ENCODE results near the gene NDOR1.

The NDOR1 gene

GRCh38 chr9:137172901-137173795 is 32.4 kb upstream of the NDOR1 start:
- no peak for TF ChIP-seq GATA2 (IDR thresholded peaks at IDR 0.05; ENCODE audit: low read depth, low read length)
- TF ChIP-seq GATA3 (IDR thresholded peaks at IDR 0.05; ENCODE audit: low read depth, low read length) = no peak

DNA sequence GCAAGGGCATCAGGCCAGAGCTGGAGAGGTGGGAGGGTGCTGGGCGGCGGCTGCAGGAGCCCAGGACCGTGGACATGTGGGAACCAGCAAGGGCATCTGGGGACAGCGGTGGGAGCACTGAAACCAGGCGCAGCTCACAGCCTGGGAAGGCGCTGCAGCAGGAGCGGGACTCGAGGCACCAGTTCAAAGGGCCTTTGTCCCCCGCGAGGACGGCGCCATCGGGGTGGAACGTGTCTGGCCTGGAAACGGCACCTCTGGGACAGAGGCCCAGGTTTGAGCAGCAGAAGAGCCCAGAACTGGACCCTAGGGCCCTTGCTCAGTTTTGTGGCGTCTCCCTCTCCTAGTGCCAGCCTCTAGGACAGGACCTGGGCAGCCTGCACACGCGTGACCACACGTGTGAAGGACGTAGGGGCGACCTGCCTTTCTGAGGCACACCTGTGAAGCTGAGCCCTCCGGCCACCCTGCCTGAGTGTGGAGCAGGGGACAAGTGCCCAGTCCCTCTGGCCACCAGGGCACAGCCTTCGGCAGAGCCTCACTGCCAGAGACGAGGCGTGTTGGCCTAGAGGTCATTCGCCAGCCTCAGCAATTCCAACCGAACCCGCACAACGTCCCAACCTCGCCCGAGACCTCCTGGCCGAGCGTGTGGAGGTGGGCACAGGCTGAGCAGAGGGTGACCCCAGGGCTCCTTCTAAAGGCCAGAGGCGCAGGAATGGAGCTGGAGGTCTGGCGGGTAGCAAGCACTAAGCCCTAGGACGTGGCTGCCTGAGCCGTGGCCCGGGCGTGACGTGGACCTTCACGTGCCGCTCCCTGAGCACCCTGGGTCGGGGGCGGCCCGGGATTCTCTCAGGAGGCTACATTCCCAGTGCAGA is 31.5 kb upstream of the NDOR1 start:
- TF ChIP-seq GATA3 (IDR thresholded peaks at IDR 0.05; ENCODE audit: low read depth, low read length) = no peak
- no peak for TF ChIP-seq GATA2 (IDR thresholded peaks at IDR 0.05; ENCODE audit: low read depth, low read length)

- TF ChIP-seq GATA3 (IDR thresholded peaks at IDR 0.05; ENCODE audit: low read depth, low read length) (no peak), GATA2 (IDR thresholded peaks at IDR 0.05; ENCODE audit: low read depth, low read length) (no peak)
Observed at GRCh38 chr9:137174722-137175293, 30.7 kb upstream of the NDOR1 start.

DNA sequence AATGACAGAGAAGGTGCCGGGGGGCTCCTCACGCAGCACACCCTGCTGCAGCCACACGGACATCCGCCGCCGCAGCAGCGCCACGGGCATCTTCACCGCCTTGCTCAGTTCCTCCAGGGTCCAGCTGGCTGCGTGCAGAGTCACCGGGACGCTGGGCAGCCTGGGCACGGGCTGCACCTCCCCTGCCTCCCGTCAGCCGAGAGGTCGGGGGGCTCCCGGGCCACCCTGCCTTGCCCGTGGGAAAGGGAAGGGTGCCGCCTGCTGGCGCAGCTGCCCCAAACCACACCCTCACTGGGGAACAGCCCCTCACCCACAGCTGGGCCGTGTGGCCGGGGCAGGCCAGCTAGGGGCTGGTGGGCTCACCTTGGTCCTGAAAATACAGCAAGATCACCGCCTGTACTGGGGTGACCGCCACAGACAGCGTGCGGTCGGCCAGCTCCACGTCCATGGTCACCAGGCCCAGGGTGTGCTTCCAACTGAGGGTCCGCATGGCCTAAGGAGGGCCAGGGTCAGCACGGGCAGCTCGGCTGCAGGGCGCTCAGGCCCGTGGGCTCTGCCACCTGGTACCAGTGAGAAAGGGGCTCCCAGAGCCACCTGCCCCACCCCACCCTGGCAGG is 30.0 kb upstream of the NDOR1 start:
- TF ChIP-seq GATA2 (IDR thresholded peaks at IDR 0.05; ENCODE audit: low read depth, low read length) (no peak), GATA3 (IDR thresholded peaks at IDR 0.05; ENCODE audit: low read depth, low read length) (no peak)

DNA sequence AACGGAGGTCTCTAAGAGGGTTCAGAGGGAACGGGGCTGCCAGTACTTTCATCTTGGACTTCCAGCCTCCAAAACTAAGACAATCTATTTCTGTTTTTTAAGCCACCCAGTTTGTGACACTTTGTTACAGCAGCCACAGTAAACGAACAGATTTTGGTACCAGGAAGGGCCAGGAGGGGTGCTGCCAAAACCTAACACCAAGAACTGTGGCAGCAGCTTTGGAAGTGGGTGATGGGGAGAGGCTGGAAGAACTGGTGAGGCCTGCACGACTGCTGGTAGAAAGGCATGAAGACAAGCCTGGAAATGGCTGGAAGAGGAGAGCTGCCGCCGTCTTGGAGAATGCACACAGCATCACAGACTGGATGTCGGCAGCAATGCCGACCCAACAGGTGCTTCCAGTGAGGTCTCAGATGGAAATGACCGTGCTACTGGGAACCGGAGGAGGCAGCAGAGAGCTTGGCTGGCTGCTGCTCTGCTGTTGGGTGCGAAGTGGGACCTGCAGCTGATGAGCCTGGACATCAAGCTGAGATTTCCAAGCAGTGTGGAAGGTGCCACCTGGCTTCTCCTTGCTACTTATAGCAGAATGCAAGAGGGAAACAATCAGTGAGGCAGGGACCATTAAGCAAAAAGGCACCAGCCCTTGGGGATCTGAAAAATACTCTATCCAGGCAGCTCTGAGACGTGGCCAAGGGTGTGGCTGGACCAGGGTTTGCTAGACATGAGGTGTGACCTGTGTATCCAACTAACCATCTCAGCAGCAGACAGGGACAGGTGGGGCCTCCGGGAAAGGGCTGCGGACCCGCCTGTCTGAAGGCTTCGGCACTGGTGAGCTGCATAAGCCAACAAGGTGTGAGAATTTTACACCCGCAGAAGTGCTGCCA is 29.0 kb upstream of the NDOR1 start:
- no peak for TF ChIP-seq GATA3 (IDR thresholded peaks at IDR 0.05; ENCODE audit: low read depth, low read length)
- no peak for TF ChIP-seq GATA2 (IDR thresholded peaks at IDR 0.05; ENCODE audit: low read depth, low read length)

- TF ChIP-seq GATA2 (IDR thresholded peaks at IDR 0.05; ENCODE audit: low read depth, low read length) = no peak
- no peak for TF ChIP-seq GATA3 (IDR thresholded peaks at IDR 0.05; ENCODE audit: low read depth, low read length)
Observed at GRCh38 chr9:137178201-137178938, 27.1 kb upstream of the NDOR1 start.

DNA sequence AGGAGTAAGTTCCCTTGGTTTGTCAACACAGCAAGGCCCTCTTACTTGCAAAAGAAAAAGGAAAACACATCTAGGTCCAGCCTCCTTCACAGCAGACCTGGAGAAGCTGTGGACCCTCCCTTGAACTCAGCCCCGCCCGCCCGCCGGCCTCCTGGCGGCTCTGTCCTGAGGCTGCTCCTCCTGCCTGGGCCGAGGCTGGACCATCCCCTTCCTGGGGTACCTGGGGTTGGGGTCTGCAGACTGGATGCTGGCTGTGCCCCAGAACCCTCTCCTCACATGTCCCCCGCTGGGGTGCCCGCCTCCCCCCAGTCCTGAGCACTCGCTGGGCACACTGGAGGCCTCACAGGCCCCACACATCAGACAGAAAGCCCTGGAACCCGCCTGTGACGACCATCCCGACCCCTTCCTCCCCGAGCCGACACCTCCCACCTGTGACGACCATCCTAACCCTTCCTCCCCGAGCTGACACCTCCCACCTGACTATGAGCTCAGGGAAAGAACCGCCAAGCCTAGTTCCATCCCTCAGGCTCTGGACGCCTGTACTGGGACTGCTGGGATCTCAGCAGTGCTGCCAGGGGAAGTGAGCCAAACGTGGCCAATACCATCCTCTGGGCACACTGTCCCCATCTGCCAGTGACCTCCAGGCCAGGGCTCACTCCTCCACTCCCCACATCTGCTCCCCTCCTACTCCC is 26.4 kb upstream of the NDOR1 start:
- TF ChIP-seq GATA2 (IDR thresholded peaks at IDR 0.05; ENCODE audit: low read depth, low read length) (no peak), GATA3 (IDR thresholded peaks at IDR 0.05; ENCODE audit: low read depth, low read length) (no peak)

DNA sequence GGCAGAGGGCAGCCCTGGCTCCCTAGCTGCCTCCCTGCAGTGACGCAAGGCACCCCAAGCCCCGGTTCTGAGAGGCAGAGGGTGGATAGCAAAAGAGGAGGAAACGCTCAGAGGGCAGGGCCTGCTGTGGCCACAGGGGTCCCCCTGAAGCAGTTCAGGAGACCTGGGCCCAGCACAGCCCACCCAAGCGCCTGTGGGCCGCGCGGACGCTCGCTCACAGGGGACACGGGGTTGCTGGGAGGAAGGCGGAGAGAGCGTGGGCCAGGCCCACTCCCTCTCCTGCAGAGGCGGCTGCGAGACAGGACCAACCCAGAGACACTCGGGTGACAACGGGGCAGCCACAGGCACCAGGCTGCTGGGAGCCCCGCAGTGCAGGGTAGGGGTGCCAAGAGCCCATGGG is 25.7 kb upstream of the NDOR1 start:
- TF ChIP-seq GATA2 (IDR thresholded peaks at IDR 0.05; ENCODE audit: low read depth, low read length) (no peak), GATA3 (IDR thresholded peaks at IDR 0.05; ENCODE audit: low read depth, low read length) (no peak)

GRCh38 chr9:137180491-137180890 is 25.0 kb upstream of the NDOR1 start:
- TF ChIP-seq GATA3 (IDR thresholded peaks at IDR 0.05; ENCODE audit: low read depth, low read length) (no peak), GATA2 (IDR thresholded peaks at IDR 0.05; ENCODE audit: low read depth, low read length) (no peak)

DNA sequence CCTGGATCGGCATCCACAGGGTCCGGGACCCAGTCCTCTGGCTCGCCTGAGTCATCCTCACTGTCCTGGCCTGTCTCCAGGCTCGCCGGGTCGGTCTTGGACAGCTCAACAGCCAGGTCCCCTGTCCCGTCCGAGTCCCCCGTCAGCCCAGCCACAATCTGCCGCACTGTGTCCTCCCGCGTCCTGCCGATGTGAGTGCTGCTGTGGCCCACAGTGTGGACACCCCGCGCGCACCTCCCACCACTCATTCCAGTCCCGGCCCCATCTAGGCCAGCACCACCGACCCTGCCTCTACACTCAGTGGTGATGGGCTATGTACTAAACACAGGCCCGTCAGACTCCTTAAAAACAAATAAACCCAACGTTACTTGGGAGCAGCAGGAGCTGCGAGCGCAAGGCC is 23.8 kb upstream of the NDOR1 start:
- no peak for TF ChIP-seq GATA2 (IDR thresholded peaks at IDR 0.05; ENCODE audit: low read depth, low read length)
- TF ChIP-seq GATA3 (IDR thresholded peaks at IDR 0.05; ENCODE audit: low read depth, low read length) = no peak

DNA sequence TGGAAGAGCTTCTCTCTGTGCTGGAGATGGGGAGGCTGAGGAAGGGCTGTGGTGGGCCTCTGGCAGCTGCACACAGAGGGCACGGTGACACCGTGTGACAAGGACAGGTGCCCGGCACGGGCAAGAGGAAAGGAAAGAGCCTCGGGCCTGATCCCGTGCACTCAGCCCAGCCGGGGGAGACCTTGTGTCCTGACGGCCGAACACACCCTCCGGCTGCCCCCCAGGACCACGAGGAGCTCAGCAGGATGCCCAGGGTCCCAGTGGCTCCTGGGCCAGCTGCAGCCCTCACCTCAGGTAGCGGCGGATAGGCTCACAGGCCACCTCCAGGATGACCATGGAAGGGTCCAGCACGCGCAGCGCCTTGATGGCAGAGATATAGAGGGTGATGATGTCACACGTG is 22.7 kb upstream of the NDOR1 start:
- TF ChIP-seq GATA2 (IDR thresholded peaks at IDR 0.05; ENCODE audit: low read depth, low read length) = no peak

- no peak for TF ChIP-seq GATA2 (IDR thresholded peaks at IDR 0.05; ENCODE audit: low read depth, low read length)
- no peak for TF ChIP-seq GATA3 (IDR thresholded peaks at IDR 0.05; ENCODE audit: low read depth, low read length)
Observed at GRCh38 chr9:137183980-137184595, 21.4 kb upstream of the NDOR1 start.

Measured in SH-SY5Y (cell line).